Heart left ventricle (tissue), 13 donors: ENCODE measurements around the gene TOP1.

ENCODE experiments used
- POLR2A ChIP-seq, 2 donors: fragments of 450-650 bp; IDR thresholded peaks; one replicate each; pipeline ENCODE4 v1.6.1; 2017; ENCODE audit warnings: antibody characterized with exemption in 2 of 2, mild to moderate bottlenecking in 2 of 2, moderate library complexity in 2 of 2
- TF ChIP-seq, protein P1 (sequence below), 12 donors: fragments of 200-600 bp; sonication (generic) in 4 of 12; IDR thresholded peaks; one replicate each; pipeline versions ENCODE4 v1.5.0 to v1.8.0; 2018 to 2022; ENCODE audit warnings: antibody characterized with exemption in 12 of 12, mild to moderate bottlenecking in 5 of 12
- donor health status: ischemic (EF 13 %, LVEDD 7.1; RV severe dilation, severe dysfunction).
- donor health status: DM: no; HTN: yes; CAD: no.
- donor health status: DM: no; HTN: no; CAD: no.
- donor health status: ischemic (EF 25% LVEDD 6.9; RV normal size, moderate dysfunction).
- donor health status: ischemic (EF 25% LVEDD 5.7; RV mildly dilated, moderate dysfunction).
- donor health status: ischemic (EF 35%, LVEDD 5.7; RV mildly dilated, moderate dysfunction).
- donor health status: nonischemic (EF 11% LVEDD 7.7; RV severe dilation, severe dysfunction).
- donor health status: DM: yes; HTN: yes; CAD: no.
- donor health status: PGD.
- donor health status: ischemic (EF 29% LVEDD 5.4; RV normal size, mild dysfunction).
- donor health status: nonischemic (EF 23%, LVEDD 6.1; RV moderate dilation, normal function).

DNA sequence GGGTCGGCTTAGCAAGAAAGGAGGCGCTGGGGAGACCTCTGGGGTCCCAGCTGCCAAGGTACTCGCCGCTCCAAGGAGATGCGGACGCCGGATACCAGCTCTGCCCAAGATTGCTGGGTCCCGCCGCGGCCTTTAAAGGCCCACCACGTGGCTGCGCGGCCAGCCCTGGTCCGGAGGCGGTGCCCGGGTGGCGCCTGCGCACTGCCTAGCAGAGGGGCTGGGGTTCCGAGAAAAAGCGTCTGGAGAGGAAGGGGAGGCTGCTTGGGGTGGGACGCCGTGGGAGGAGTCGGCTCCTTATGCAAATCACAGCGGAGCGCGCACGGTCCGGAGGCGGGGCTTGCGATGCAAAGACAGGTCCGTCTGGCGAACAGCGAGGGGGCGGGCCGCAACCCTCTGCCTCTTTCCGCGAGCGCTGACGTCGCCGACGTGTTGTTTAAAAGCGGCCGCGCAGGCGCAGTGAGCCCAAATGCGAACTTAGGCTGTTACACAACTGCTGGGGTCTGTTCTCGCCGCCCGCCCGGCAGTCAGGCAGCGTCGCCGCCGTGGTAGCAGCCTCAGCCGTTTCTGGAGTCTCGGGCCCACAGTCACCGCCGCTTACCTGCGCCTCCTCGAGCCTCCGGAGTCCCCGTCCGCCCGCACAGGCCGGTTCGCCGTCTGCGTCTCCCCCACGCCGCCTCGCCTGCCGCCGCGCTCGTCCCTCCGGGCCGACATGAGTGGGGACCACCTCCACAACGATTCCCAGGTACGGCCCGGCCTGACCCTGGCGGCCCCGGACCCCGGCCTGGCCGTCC lies at the start of gene TOP1:
- TF ChIP-seq, protein P1, sequence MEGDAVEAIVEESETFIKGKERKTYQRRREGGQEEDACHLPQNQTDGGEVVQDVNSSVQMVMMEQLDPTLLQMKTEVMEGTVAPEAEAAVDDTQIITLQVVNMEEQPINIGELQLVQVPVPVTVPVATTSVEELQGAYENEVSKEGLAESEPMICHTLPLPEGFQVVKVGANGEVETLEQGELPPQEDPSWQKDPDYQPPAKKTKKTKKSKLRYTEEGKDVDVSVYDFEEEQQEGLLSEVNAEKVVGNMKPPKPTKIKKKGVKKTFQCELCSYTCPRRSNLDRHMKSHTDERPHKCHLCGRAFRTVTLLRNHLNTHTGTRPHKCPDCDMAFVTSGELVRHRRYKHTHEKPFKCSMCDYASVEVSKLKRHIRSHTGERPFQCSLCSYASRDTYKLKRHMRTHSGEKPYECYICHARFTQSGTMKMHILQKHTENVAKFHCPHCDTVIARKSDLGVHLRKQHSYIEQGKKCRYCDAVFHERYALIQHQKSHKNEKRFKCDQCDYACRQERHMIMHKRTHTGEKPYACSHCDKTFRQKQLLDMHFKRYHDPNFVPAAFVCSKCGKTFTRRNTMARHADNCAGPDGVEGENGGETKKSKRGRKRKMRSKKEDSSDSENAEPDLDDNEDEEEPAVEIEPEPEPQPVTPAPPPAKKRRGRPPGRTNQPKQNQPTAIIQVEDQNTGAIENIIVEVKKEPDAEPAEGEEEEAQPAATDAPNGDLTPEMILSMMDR (IDR thresholded peaks at IDR 0.05): peak in 1 of 12 donors; percentile 24
- TF ChIP-seq POLR2A (IDR thresholded peaks at IDR 0.05): peak; percentile 94 to 99
